Ecto neural progenitor cell (in vitro differentiated cells): ENCODE data around the gene LRP5.
"Not testable (repeated sequence)": the region's sequence is repeated elsewhere in the genome, so short reads cannot be mapped to it uniquely, and the experiment has no call there.

Source experiments
- DNase-seq: peaks from one replicate; pipeline ENCODE4 v3.0.0-alpha.2; 2018; ENCODE audit warnings: low spot score

LRP5 gene

DNA sequence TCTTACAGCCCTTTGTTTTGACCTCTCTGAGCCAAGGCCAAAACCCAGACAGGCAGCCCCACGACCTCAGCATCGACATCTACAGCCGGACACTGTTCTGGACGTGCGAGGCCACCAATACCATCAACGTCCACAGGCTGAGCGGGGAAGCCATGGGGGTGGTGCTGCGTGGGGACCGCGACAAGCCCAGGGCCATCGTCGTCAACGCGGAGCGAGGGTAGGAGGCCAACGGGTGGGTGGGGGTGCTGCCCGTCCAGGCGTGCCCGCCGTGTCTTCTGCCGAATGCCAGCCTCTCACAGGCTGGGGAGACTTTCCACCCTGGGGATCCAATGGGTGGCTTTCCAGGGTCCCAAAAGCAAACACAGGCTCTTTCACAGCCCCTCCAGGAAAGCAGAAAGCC, 111.1 kb downstream of the LRP5 start:
- no peak for DNase-seq

DNA sequence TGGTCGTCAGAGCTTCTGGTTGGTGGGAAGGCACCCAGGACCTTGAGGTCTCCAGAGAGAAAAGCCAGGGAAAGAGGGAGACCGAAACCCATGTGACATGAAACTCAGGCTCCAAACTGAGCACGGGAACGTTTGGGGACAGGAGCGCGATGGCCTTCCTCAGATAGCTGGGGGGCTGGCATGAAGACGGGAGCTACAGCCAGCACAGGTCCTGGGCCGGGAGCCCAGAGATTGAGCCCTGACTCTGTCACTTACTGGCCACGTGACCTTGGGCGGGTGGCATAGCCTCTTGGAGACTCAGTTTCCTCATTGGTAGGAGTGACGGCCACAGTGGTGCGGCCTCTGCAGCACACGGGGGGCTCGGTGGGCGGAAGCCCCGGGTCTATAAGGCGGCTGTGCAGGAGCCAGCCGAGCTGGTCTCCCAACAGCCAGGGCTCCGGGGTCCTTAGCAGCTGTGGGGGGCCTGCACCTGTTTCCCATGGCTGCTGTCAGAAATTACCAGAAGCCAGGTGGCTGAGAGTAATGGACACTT, 111.8 kb downstream of the LRP5 start:
- DNase-seq, result no peak

DNA sequence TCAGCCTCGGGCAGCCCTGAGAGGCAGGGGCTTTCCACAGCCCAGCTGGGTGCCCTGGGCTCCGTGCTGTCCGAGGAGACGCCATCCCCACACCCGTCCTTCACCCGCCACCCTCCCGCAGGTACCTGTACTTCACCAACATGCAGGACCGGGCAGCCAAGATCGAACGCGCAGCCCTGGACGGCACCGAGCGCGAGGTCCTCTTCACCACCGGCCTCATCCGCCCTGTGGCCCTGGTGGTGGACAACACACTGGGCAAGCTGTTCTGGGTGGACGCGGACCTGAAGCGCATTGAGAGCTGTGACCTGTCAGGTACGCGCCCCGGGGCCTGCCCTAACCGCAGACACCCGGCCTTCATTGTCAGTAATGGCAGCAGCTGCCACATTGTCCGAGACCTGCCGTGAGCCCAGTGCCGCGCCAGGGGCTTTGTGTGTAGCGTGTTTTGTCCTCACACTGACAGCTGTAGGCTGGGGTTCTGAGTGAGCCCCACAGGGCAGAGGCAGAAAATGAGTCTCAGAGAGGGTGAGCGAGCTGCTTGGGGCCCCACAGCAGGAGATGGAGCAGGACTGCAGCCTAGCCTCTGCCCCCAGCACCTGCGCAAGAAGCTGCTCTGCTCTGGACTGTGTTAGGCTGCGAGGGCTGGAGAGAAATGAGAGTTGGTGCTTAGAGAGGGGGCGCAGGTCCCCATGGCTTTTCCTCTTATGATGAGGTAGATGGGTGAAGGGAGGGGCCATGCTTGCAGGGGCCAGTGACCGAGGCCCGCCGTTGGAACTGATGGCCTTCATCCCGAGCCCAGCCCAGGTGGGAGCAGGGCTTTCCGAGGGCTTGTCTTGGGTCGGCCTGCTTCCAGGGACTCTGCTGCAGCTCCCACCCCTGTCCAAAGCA, 112.8 kb downstream of the LRP5 start:
- no peak for DNase-seq

DNA sequence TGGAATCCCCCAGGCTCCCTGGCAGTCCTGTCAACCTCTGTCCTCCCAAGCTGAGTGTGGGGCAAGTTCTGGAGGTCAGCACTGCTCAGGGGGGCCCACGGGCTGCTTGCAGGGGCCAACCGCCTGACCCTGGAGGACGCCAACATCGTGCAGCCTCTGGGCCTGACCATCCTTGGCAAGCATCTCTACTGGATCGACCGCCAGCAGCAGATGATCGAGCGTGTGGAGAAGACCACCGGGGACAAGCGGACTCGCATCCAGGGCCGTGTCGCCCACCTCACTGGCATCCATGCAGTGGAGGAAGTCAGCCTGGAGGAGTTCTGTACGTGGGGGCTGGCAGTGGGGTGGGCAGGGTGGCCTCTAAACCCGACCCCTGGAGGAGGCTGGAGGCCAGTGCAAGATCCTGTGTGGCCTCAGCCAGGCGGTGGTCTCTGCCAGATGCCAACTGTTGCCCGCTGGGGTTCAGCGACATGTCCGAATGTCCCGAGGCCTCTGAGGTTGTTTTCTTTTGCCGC, 113.5 kb downstream of the LRP5 start:
- no peak for DNase-seq

DNA sequence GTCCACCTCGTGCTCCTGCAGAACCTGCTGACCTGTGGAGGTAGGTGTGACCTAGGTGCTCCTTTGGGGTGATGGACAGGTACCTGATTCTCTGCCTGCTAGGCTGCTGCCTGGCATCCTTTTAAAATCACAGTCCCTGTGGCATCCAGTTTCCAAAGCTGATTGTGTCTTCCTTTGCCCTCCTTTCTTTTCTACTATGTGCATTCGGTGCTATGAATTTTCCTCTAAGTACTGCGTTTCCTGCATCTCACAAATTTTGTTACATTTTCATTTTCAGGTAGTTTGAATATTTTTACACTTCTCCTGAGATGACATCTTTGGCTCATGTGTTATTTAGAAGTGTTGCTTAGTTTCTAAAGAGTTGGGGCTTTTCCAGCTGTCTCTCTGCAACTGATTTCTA, 117.3 kb downstream of the LRP5 start:
- DNase-seq, result no peak

DNA sequence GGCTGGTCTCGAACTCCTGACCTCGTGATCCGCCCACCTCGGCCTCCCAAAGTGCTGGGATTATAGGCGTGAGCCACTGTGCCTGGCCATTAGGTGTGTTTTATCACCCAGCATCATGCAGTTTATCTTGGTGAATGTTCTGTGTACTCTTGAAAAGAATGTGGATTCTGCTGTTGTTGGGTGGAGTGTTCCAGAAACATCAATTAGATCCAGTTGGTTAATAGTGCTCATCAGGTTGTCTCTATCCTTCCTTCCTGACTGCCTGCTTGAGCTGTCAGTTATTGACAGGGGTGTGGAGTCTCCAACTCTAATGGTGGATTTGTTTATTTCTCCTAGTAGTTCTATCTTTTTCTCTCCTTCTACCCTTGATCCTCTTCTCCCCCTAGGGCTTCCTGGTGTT, 118.0 kb downstream of the LRP5 start:
- DNase-seq, result no peak

DNA sequence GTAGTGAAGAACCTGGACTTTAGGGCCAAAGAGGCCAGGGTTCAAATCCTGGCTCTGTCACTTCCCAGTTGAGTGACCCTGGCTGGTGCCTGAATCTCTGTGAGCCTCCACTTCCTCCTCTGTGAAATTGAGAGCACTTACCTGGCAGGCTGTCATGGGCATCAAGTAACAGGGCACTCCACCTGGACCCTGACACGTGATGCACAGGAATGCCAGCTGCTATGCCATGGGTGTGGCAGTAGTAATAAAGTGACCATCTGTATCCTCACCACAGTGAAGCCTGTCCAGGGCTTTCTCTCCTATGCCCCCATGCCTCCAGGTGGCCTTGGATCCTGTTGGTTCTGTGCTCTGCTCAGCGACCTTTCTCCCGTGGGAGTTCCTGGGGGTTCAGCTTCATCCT, 118.4 kb downstream of the LRP5 start:
- DNase-seq, result no peak

DNA sequence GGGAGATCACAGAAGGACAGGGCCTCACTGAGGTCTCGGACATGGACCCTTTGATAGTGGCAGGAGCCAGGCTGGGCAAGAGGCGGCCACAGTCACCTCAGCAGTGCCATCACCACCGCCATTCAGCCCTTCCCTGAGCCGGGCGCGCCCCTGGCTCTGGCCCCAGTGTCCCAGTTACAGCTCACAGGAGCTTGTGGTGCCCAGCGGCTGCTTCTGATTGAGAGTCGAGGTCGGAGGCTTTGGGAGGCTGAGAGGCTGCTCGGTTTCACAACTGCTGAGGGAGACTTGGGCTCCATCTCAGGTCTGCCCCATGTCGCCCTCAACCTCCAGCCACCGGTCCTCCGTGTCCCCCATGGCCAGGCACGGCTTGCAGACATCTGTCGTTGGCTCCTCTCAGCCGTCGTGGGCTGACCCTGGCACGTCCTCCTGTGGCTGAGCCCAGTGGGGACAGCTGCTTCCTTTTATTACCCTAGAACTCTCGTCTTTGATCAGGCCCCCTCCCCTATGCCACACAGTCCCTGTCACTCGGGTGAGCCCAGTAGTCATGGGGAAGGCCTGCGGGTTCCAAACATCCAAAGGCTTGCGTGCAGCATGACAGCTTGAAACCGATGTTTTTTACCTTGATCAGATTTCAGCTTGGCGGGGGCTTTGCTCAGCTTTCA, 119.7 kb downstream of the LRP5 start:
- DNase-seq, result no peak

DNA sequence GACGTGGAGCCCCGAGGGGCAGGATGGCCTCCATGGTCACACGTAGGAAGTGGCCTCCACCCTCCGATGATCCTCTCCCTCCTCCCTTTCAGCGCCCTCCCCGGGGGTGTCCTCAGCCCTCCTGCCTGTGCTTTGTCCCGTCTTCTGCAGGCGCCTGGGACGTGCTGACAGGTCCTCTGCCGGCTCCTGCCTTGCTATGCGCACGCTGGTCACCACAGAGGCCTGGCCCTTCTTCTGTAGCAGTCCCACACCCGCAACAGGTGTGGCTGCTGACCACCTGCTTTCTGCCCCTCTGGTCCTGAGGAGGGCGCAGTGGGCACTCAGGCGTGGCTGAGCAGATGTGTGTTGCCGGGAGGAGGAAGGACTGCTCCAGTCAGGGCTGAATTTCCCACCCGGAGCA, 120.5 kb downstream of the LRP5 start:
- DNase-seq, result no peak

DNA sequence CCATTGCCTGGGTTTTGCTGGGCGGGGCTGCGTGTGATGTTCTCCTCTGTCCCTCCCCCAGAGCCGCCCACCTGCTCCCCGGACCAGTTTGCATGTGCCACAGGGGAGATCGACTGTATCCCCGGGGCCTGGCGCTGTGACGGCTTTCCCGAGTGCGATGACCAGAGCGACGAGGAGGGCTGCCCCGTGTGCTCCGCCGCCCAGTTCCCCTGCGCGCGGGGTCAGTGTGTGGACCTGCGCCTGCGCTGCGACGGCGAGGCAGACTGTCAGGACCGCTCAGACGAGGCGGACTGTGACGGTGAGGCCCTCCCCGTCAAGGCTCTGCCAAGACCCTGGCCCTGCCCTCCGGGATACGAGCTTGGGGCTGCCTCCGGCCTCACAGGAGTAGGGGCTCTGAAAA, 121.2 kb downstream of the LRP5 start:
- no peak for DNase-seq

DNA sequence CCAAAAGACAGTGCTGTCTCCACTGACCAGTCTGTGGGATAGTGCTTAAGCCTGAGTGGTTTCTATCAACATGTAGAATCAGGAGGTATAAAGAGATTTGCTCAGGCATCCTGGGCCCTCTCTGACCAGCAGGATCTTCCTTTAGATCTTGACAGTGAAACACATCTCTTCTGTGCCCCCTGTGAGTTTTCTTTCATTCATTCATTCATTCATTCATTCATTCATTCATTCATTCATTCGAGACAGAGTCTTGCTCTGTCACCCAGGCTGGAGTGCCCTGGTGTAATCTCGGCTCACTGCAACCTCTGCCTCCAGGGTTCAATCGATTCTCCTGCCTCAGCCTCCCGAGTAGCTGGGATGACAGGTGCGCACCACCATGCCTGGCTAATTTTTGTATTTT, 121.8 kb downstream of the LRP5 start:
- not testable (repeated sequence) for DNase-seq

DNA sequence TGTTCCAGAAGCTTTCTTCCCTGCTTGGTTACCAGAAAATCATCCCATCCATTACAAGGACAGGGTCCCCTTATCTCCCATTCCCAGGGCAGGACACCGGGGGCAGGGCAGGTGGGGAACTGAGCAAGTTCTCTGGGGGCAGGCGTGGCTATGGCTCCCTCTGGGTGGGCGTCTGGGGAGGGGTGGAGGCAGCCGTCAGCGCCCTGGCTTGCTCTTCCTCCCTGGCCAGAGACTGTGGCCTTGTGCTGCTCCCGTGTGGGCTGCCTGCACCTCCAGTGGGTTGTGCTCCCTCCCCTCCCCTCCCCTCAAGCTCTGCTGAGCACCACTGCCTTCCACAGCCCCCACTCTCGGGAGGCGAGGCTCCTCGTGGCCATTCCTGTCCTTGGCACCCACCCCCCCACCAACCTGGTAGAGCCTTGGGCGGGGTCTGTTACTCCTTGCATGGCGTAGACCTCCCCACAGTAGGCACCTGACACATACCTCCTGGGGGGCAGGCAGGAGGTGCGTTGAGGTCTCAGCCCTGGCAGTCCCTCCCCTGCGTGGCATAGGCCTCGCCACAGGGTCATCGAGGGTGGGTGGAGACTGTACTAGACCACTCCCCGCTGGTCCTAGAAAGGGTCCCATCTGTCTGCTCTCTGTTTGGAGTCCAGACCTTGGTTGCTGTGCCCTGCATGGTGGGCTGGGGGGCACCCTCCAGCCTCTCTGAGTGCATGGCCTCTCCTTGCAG, 123.9 kb downstream of the LRP5 start:
- no peak for DNase-seq

DNA sequence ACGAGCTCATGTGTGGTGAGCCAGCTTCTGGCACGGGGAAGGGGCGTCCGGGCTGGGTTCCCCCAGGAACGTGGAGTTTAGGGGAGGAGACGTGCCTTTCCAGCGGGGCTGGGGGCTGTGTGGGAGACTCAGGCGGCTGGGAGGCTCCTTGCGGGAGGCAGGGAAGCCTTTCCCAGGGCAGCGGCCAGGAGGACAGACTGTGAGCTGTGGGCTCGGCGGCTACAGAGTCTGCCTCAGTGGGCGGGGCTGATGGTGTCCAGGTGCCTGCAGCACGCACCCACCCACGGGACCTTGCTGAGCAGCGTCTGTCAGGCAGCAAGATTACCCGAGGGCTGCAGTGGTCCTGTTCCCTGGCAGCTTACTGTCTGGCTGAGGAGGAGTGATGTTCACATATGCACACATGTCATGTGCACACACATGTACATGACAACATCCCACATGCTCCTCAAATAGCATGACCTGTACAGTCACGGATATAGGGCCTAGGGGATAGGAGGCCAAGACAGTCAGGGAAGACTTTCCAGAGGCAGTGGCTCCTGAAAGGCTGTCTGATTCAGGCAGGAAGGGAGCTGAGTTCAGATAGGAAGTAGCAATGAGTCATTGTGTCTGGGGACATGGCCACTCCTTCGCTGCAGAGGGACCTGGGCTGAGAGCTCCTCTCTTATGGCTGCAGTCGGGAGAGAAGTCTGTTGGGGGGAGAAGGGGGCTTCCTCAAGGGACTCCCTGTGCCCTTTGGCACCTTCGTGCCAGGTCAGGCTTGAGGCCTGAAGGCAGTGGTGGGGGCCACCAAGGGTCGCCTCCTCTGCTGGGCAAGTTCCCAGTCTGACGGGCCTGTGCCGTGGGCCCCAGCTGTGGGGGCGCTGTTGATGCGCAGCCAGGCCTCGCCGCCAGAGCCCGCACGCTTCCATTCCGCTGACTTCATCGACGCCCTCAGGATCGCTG, 124.9 kb downstream of the LRP5 start:
- no peak for DNase-seq

DNA sequence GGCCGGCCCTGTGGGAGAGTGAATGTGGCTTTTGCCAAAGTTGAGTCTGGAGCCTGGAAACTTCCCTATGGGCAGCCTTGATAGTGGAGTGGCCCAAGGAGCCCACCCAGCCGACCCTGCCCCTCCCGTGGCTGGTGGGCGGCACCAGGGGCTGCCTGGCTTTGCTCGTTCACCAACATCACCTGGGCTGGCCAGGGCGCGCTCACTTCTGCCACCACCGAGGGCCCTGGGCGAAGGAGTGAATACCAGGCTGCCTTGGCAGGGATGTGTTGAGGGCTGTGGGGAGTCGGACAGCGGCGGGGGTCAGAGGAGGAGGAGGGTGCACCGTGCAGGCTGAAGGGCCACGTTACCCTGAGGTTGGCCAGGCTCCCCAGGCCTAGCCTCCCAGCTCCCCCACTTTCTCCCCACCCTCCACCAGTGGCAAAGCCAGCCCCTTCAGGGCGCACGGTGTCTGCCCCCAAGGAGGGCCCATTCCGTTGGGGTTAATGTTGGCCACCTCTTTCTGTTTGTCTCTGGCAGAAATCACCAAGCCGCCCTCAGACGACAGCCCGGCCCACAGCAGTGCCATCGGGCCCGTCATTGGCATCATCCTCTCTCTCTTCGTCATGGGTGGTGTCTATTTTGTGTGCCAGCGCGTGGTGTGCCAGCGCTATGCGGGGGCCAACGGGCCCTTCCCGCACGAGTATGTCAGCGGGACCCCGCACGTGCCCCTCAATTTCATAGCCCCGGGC, 125.7 kb downstream of the LRP5 start:
- no peak for DNase-seq

DNA sequence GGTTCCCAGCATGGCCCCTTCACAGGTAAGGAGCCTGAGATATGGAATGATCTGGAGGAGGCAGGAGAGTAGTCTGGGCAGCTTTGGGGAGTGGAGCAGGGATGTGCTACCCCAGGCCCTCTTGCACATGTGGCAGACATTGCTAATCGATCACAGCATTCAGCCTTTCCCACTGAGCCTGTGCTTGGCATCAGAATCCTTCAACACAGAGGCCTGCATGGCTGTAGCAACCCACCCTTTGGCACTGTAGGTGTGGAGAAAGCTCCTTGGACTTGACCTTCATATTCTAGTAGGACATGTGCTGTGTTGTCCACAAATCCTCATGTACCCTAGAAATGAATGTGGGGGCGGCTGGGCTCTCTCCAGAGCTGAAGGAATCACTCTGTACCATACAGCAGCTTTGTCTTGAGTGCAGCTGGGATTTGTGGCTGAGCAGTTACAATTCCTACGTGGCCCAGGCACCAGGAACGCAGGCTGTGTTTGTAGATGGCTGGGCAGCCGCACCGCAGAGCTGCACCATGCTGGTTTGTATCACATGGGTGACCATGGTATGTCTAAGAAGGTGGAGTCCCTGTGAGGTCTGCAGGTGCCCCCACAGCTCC, 126.4 kb downstream of the LRP5 start:
- DNase-seq, result no peak

DNA sequence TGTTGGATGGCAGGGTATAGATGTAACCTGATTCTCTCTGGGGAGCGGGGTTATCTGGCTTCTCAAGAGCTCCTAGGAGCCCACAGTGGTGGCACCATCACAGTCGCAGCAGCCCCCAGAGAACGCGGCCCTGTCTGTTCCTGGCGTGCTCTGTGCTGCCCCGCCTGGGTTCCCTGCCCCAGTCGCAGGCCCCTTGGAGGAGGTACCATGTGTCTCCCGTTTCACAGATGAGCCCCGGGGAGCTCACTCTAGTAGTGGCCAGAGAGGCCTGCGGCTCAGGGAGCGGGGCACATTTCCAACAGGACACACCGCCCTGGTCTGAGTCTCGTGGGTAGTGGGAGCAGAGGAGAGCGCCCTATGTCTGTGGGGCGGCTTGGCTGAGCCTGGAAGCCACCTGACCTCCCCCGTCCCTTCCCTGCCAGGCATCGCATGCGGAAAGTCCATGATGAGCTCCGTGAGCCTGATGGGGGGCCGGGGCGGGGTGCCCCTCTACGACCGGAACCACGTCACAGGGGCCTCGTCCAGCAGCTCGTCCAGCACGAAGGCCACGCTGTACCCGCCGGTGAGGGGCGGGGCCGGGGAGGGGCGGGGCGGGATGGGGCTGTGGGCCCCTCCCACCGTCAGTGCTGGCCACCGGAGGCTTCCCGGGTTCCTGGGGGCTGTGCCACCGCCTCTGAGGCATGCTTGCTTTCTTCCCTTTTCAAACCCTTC, 127.1 kb downstream of the LRP5 start:
- peak; percentile 55 for DNase-seq

DNA sequence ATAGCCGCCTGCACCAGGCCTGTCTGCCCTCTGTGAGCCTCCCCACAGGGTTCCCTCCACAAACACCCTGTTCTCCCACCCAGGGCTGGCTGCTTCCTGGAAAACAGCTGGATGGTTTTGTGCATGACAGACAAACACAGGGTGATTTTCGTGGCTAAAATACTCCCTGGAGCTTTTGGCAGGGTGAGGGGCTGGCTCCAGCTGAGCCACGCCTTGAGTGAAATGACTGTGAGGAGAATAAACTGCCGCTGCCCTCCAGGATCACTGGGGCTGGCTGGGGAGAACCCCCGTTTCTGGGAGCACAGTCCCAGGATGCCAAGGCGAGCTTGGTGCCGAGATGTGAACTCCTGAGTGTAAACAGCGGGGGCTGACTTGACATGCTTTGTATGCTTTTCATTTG, 127.8 kb downstream of the LRP5 start:
- DNase-seq, result no peak

DNA sequence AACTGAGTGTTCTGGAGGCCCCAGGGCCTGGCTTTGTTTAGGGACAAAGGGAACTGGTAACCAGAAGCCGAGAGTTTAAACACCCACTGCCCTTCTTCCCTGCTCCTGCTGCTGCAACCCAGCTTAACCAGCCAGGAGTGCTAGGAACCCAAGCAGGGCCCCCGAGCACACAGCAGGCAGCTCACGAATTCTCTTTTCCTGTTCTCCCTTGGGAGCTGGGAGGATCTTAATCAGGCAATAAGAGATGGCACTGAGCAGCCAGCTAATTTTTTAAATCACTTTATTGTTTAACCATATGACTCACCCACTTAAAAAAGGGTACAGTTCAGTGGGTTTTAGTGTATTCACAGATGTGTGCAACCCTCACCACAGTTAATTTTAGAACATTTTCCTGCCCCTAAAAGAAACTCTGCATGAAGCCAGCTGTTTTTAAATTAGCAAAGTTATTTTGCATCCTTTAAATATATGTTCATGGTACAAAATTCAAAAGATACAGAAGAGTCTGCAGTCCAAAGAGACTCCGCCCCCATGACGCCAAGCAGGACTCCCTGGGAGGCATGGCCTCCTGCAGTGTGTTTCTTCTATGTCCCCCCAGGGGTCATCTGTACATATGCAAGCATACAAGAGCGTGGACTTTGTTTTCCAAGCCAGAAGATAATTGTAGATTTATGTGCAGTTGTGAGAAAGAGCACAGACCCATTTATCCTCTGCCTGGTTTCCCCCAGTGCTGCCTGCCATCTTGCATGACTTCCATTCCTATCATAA, 129.3 kb downstream of the LRP5 start:
- DNase-seq, result no peak

DNA sequence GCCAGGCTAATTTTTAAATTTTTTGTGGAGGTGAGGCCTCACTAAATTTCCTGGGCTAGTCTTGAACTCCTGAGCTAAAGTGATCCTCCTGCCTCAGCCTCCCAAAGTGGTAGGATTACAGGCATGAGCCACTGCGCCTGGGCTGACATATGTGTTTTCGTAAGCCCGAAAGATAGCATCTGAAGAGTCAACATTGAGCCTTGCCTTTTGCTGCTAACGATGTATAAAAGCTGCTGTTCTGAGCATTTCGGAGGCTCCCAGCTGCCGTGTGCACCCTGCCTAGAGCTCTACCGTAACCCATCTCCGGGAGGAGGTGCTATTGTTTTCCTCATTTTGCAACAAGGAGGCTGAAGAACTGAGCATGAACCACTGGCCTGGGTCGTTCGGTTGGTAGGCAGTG, 130.0 kb downstream of the LRP5 start:
- DNase-seq, result no peak
